Muscle of arm (tissue), 12 donors: Measurements from ENCODE around the gene BTBD16. TPM values are rescaled to one million over a fixed set of nuclear protein-coding genes. Genes with fewer than 3 reads are reported as not detected.

Experiments used
- DNase-seq: peaks from one replicate; pipeline ENCODE4 v3.0.0-alpha.2; 2013
- polyA plus RNA-seq, 12 donors: library from polyadenylated mRNA; unstranded; fragments of 120-200 nt; gene quantifications; one replicate each; pipeline ENCODE4 v1.2.1, GENCODE V29; 2013; ENCODE audit not compliant: insufficient read length in 12 of 12

BTBD16 gene
- polyA plus RNA-seq, 12 donors, result 0.09 to 0.90 (median 0.25) TPM; not detected in 6

- DNase-seq, result no peak
Observed at GRCh38 chr10:122343135-122343800, 72.2 kb downstream of the BTBD16 start.

- no peak for DNase-seq
Observed at GRCh38 chr10:122343936-122344335, 72.8 kb downstream of the BTBD16 start.

- no peak for DNase-seq
Observed at GRCh38 chr10:122344741-122345258, 73.7 kb downstream of the BTBD16 start.

GRCh38 chr10:122346326-122346950 is 75.3 kb downstream of the BTBD16 start:
- DNase-seq, result no peak

- DNase-seq, result no peak
Observed at GRCh38 chr10:122347170-122347841, 76.2 kb downstream of the BTBD16 start.

GRCh38 chr10:122348512-122348911 is 77.4 kb downstream of the BTBD16 start:
- DNase-seq, result no peak

- no peak for DNase-seq
Observed at GRCh38 chr10:122348935-122349361, 77.9 kb downstream of the BTBD16 start.

GRCh38 chr10:122349758-122350369 is 78.8 kb downstream of the BTBD16 start:
- DNase-seq, result no peak

GRCh38 chr10:122350893-122351292 is 79.8 kb downstream of the BTBD16 start:
- DNase-seq, result no peak

GRCh38 chr10:122352817-122353525 is 81.9 kb downstream of the BTBD16 start:
- DNase-seq, result no peak

GRCh38 chr10:122354383-122354782 is 83.3 kb downstream of the BTBD16 start:
- DNase-seq, result no peak

- no peak for DNase-seq
Observed at GRCh38 chr10:122357685-122358084, 86.6 kb downstream of the BTBD16 start.

GRCh38 chr10:122359621-122360020 is 88.5 kb downstream of the BTBD16 start:
- DNase-seq, result no peak

GRCh38 chr10:122361046-122361445 is 90.0 kb downstream of the BTBD16 start:
- no peak for DNase-seq

- DNase-seq, result no peak
Observed at GRCh38 chr10:122362031-122362592, 91.0 kb downstream of the BTBD16 start.

- DNase-seq, result no peak
Observed at GRCh38 chr10:122362621-122363020, 91.5 kb downstream of the BTBD16 start.

GRCh38 chr10:122363311-122363710 is 92.2 kb downstream of the BTBD16 start:
- no peak for DNase-seq

GRCh38 chr10:122363722-122364463 is 92.8 kb downstream of the BTBD16 start:
- no peak for DNase-seq

- DNase-seq, result peak; percentile 66
Observed at GRCh38 chr10:122368502-122369254, 97.6 kb downstream of the BTBD16 start.

- DNase-seq, result no peak
Observed at GRCh38 chr10:122373108-122373507, 102.0 kb downstream of the BTBD16 start.
